MM.1S (cell line): ENCODE results near the gene EPHA2.
A peak's percentile ranks its signal among the peaks of the same experiment; 100 is the strongest.

Source experiments
- DNase-seq: peaks from one replicate; pipeline ENCODE4 v3.0.0-alpha.2; 2015
- H2AFZ ChIP-seq: fragments of 300-600 bp; sonication (generic); 2 replicates; pipeline ENCODE4 v1.6.0; 2016; ENCODE audit warnings: antibody characterized with exemption, low read length
- H3F3A ChIP-seq: fragments of 300-600 bp; sonication (generic); 2 replicates; pipeline ENCODE4 v1.6.1; 2016; ENCODE audit warnings: mild to moderate bottlenecking, antibody characterized with exemption, low read length, moderate library complexity, mixed read lengths; ENCODE audit not compliant: insufficient read depth
- H3K27ac ChIP-seq: fragments of 300-600 bp; sonication (generic); 2 replicates; pipeline ENCODE4 v1.5.1; 2016; ENCODE audit warnings: mild to moderate bottlenecking, low read length
- H3K27me3 ChIP-seq: fragments of 300-600 bp; sonication (generic); replicated peaks from 2 replicates; pipeline ENCODE4 v1.6.0; 2016; ENCODE audit warnings: low read length; ENCODE audit not compliant: insufficient read depth
- H3K36me3 ChIP-seq: fragments of 300-600 bp; sonication (generic); replicated peaks from 2 replicates; pipeline ENCODE4 v1.6.1; 2016; ENCODE audit warnings: mild to moderate bottlenecking, low read length, mixed read lengths; ENCODE audit not compliant: insufficient read depth
- H3K4me1 ChIP-seq: fragments of 300-600 bp; sonication (generic); 2 replicates; pipeline ENCODE4 v1.6.1; 2016; ENCODE audit warnings: low read length, mixed read lengths
- H3K4me2 ChIP-seq: fragments of 300-600 bp; sonication (generic); 2 replicates; pipeline ENCODE4 v1.6.0; 2016; ENCODE audit warnings: low read depth, low read length
- H3K4me3 ChIP-seq: fragments of 300-600 bp; sonication (generic); 2 replicates; pipeline ENCODE4 v1.5.1; 2016; ENCODE audit warnings: low read length, mixed read lengths
- H3K79me2 ChIP-seq: fragments of 300-600 bp; sonication (generic); 2 replicates; pipeline ENCODE4 v1.6.1; 2016; ENCODE audit warnings: mixed run types, low read length, mixed read lengths
- H3K9ac ChIP-seq: fragments of 300-600 bp; sonication (generic); 2 replicates; pipeline ENCODE4 v1.6.1; 2016; ENCODE audit warnings: low read length, mixed read lengths
- H3K9me2 ChIP-seq: fragments of 300-600 bp; sonication (generic); replicated peaks from 2 replicates; pipeline ENCODE4 v1.6.1; 2016; ENCODE audit warnings: mild to moderate bottlenecking, low read length, mixed read lengths; ENCODE audit not compliant: insufficient read depth
- H3K9me3 ChIP-seq: fragments of 300-600 bp; sonication (generic); replicated peaks from 2 replicates; pipeline ENCODE4 v1.6.1; 2016; ENCODE audit warnings: mild to moderate bottlenecking, low read length, mixed read lengths; ENCODE audit not compliant: insufficient read depth
- H4K20me1 ChIP-seq: fragments of 300-600 bp; sonication (generic); 2 replicates; pipeline ENCODE4 v1.6.1; 2016; ENCODE audit warnings: mild to moderate bottlenecking, low read length, moderate library complexity, mixed read lengths; ENCODE audit not compliant: insufficient read depth
- EZH2 ChIP-seq: fragments of 300-600 bp; sonication (generic); optimal IDR thresholded peaks from 2 replicates; pipeline ENCODE3; 2017; ENCODE audit warnings: low read depth, mild to moderate bottlenecking, antibody characterized with exemption, low read length, mixed read lengths
- EZH2phosphoT487 ChIP-seq: fragments of 300-600 bp; sonication (generic); IDR thresholded peaks from 2 replicates; pipeline ENCODE4 v1.6.1; 2018; ENCODE audit warnings: antibody characterized with exemption, low read length
- TF ChIP-seq, protein P1 (sequence below): fragments of 300-600 bp; sonication (generic); IDR thresholded peaks from 2 replicates; pipeline ENCODE4 v1.5.1; 2016; ENCODE audit warnings: antibody characterized with exemption, low read length, mixed read lengths

Gene EPHA2

DNA sequence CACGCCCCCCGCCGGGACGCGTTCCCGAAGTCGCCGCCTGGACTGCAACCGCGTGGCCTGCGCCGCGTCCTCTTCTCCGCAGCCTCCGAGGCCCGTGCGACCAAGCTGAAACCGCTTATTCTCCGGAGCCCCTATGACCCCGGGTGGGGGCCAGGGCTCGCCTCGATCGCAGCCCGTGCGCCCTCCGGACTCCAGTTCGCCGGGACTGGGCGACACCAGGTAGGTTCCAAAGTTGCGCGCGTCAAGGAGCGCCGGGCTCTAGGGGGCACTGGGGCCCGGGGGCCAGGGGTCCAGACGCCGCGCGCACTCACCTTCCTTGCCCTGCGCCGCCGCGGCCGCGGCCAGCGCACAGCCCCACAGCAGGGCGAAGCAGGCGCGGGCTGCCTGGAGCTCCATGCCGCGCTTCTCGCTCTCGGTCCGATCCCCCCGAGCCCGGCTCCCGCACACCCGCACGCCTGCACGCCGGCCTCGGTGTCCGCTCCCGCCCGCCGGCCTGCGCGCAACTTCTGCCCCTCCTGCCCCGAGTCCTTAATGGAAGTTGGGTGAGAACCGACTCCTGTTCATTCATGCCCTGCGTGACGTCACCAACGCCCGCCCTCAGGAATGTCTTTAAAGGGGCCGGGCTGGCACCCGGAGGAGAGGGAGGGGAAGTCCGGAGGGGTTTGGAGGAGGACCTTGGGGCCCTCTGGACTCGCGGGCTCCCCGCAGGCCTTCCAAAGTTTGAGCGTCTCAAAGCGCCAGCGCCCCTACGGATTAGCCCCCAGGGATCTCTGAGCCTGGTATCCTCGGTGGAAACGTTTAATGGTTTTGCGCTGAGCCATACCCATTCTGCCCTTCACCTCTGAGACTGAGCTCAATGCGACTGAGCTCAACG lies at the start of gene EPHA2:
Gene EPHA2 (minus strand): TSS at position 533 of the 874 bp plus-strand sequence. CDS start 137 bp downstream, at position 396.
- Histone ChIP-seq H3F3A (no peaks in the 10 kb centered on the region), H3K4me3 (no peak within 1 kb of the TSS), H2AFZ (no peak within 1 kb of the TSS), H3K4me2 (no peak within 1 kb of the TSS), H3K27me3 (peaks cover 53% of the 10 kb centered on the region), H3K9me2 (no peaks in the 10 kb centered on the region), H3K9me3 (no peaks in the 10 kb centered on the region), H3K4me1 (no peaks in the 10 kb centered on the region), H3K9ac (no peak within 1 kb of the TSS), H4K20me1 (no peaks in the 10 kb centered on the region), H3K27ac (no peak within 1 kb of the TSS), H3K36me3 (no peaks in the 10 kb centered on the region), H3K79me2 (no peaks in the 10 kb centered on the region)
- no peak for TF ChIP-seq EZH2
- TF ChIP-seq EZH2phosphoT487, result no peak
- TF ChIP-seq, protein P1, sequence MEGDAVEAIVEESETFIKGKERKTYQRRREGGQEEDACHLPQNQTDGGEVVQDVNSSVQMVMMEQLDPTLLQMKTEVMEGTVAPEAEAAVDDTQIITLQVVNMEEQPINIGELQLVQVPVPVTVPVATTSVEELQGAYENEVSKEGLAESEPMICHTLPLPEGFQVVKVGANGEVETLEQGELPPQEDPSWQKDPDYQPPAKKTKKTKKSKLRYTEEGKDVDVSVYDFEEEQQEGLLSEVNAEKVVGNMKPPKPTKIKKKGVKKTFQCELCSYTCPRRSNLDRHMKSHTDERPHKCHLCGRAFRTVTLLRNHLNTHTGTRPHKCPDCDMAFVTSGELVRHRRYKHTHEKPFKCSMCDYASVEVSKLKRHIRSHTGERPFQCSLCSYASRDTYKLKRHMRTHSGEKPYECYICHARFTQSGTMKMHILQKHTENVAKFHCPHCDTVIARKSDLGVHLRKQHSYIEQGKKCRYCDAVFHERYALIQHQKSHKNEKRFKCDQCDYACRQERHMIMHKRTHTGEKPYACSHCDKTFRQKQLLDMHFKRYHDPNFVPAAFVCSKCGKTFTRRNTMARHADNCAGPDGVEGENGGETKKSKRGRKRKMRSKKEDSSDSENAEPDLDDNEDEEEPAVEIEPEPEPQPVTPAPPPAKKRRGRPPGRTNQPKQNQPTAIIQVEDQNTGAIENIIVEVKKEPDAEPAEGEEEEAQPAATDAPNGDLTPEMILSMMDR, result no peak
- DNase-seq, result no peak

DNA sequence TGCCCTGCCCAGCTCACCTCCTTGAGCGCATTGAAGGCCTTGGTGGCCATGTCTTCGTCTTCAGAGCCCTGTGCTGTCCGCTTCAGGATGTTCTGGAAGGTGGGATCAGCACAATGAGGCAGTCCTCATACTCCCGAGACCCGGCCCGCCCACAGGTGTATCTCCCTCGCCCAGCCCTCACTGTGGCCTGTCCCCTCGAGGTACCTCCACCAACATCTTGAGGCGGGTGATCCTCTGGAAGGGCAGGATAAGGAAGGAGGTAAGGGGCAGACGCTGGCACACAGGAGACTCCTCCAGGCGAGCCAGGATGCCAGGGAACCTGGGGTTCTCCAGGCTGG lies 49.4 kb upstream of the EPHA2 start:
- Histone ChIP-seq H3F3A (peaks cover 4% of the 10 kb centered on the region; the same call in 1 of the 2 replicates), H3K79me2 (no peaks in the 10 kb centered on the region), H3K36me3 (no peaks in the 10 kb centered on the region), H3K9me2 (no peaks in the 10 kb centered on the region), H3K4me2 (no peak overlapping the region), H3K9me3 (no peaks in the 10 kb centered on the region), H3K27me3 (no peaks in the 10 kb centered on the region), H3K27ac (no peak overlapping the region), H3K9ac (no peak overlapping the region), H4K20me1 (no peaks in the 10 kb centered on the region), H2AFZ (no peak overlapping the region), H3K4me3 (no peak overlapping the region), H3K4me1 (no peaks in the 10 kb centered on the region; the same call in 1 of the 2 replicates)
- no peak for DNase-seq
- TF ChIP-seq, protein P1, result no peak
- TF ChIP-seq EZH2 (no peak), EZH2phosphoT487 (no peak)

DNA sequence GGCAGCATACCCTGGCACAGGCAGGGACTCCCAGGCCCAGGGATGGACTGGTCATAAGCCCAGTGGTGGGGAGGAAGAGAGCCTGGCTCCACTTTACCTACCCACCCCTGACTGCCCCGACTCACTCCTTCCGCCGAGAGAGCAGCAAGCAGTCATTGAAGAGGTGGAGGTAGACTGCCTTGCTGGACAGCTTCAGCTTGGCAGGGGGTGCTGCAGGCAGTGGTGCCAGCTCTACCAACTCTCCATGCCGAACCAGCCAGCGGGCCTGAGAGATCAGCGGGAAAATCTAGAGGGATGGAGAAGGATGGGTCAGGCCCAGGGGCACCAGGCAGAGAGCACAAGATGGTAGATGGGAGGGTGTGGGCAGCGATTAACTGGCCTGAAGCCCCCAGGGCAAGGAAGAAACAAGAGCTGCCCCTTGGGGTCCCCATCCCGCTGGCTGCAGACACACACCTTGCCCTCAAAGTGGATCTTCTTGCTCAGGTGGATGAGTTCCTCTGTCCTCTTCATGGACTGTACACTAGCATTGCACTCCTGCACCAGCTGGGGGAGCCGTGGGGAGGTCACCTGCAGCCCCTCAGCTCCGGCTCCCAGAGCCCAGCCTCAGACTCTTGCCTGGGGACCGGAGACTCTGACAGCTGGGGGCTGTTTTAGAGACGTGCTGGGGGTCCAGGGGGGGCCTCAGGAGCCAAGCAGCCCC lies 48.9 kb upstream of the EPHA2 start:
- H3K9me3 ChIP-seq, result no peaks in the 10 kb centered on the region
- H2AFZ ChIP-seq, result no peak overlapping the region
- H3K4me1 ChIP-seq, result no peaks in the 10 kb centered on the region; the same call in 1 of the 2 replicates
- H4K20me1 ChIP-seq, result no peaks in the 10 kb centered on the region
- H3K9ac ChIP-seq, result no peak overlapping the region
- H3K4me3 ChIP-seq, result no peak overlapping the region
- H3F3A ChIP-seq, result peaks cover 4% of the 10 kb centered on the region; the same call in 1 of the 2 replicates
- H3K27ac ChIP-seq, result no peak overlapping the region
- TF ChIP-seq EZH2 (no peak), EZH2phosphoT487 (no peak)
- TF ChIP-seq, protein P1, result peak; percentile 43
- no peaks in the 10 kb centered on the region for H3K36me3 ChIP-seq
- no peaks in the 10 kb centered on the region for H3K9me2 ChIP-seq
- H3K4me2 ChIP-seq, result no peak overlapping the region
- H3K79me2 ChIP-seq, result no peaks in the 10 kb centered on the region
- DNase-seq, result no peak
- H3K27me3 ChIP-seq, result no peaks in the 10 kb centered on the region
